NK-92 (cell line): ENCODE measurements around the gene HDHD3.

Experiments
- DNase-seq: peaks from one replicate; lab custom pipeline; 2025; ENCODE audit not compliant: unreplicated experiment; lab: John Stamatoyannopoulos, UW

Gene HDHD3

DNA sequence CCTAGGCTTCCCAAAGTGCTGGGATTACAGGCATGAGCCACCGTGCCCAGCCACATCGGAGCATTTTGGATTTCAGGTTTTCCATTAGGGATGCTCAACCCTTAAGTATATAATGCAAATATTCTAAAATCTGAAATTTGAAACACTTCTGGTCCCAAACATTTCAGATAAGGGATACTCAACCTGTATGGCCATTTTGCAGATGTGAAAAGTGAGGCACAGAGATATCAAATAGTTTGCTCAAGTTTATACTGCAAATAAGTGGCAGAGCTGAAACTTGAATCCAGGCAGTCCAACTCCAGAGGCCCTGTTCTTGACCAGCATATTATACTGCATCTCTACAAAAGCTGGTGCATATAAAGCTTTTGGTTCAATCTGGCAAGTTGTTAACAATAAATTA lies 39.1 kb downstream of the HDHD3 start:
- no peak for DNase-seq

DNA sequence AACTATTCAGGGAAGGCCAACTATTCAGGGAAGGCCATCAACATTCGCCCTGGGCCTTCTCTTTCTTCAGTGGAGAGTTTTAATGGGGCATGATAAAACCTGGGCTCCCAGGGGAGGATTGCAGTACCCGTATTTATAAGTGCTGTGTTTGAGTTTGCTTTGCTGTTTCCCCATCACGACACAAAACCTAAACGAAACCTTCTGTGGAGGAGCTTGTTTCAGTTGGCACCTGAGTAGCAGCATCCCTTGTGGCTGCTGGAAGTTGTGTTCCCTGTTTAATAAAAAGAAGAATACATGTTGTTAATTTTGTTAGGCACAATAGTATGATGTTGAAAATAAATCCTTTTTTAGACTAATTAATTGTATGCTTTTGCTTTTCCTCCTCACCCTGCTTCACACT lies 45.0 kb downstream of the HDHD3 start:
- DNase-seq = no peak

DNA sequence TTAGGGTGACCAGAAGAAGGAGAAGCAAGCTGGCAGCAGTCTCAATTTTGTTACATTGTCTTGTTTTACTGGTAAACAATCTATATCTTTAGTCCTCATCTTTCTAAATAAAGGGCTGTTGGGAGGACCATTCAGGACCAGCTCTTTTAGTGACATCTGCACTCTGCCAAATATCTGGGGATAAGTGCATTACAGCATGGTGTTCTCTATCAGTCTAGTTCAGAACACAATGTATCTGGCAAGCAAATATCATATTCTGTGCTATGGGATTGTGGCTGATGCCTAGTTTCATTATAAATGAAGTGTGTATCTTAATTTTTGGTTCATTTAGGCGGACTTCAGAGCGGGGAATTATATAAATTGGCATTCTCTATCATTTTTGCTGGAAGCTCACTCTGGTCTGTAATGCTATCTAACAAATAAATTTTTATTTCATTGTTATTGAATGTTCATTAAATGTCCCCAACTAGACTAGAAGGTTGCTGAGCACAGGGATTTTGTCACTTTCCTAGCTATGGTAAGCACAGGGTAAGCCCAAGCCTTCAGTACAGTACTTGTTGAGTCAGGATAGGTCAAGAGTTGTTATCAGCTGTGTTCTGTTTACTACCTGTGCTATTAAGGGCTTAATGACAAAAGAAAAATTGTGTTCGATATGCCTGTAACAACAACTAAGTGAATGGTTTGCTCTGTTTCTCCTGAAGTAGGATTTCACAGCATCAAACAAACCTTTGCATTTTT lies 48.6 kb downstream of the HDHD3 start:
- no peak for DNase-seq

DNA sequence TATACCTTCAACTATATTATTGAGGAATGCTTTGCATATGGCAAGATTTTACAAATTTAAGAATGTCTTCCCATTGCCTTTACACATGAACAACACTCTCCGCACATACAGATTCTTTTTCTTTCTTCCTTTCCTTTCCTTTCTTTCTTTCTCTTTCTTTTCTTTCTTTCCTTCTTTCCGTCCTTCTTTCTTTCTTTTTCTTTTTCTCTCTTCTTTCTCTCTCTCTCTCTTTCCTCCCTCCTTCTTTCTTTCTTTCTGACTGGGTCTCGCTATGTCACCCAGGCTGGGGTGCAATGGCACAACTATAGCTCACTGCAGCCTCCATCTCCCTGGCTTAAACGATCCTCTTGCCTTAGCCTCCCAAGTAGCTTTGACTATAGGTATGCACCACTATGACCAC lies 50.6 kb downstream of the HDHD3 start:
- no peak for DNase-seq
